HUES6 (cell line): Measurements from ENCODE around the gene HSD3B2.

Source experiments
- H3K27ac ChIP-seq: 2 replicates; pipeline ENCODE4 v1.7.0; 2013; ENCODE audit warnings: low read depth, mild to moderate bottlenecking, low read length, inconsistent platforms
- H3K27me3 ChIP-seq: 2 replicates; pipeline ENCODE4 v1.6.1; 2013; ENCODE audit warnings: low read length; ENCODE audit not compliant: control insufficient read depth, insufficient read depth
- H3K36me3 ChIP-seq: 2 replicates; pipeline ENCODE4 v1.6.1; 2013; ENCODE audit warnings: low read length; ENCODE audit not compliant: control insufficient read depth, insufficient read depth
- H3K4me1 ChIP-seq: 2 replicates; pipeline ENCODE4 v1.6.1; 2013; ENCODE audit warnings: low read length; ENCODE audit not compliant: control insufficient read depth, insufficient read depth
- H3K4me3 ChIP-seq: 2 replicates; pipeline ENCODE4 v1.5.1; 2013; ENCODE audit warnings: low read depth, low read length
- H3K9ac ChIP-seq: one replicate; pipeline ENCODE4 v1.6.1; 2013; ENCODE audit warnings: mild to moderate bottlenecking, low read length
- H3K9me3 ChIP-seq: 2 replicates; pipeline ENCODE4 v1.6.1; 2013; ENCODE audit warnings: low read depth, low read length; ENCODE audit not compliant: control insufficient read depth, insufficient read depth

Gene HSD3B2

GRCh38 chr1:119431836-119432235 lies 16.9 kb downstream of the HSD3B2 start:
- H3K9me3 ChIP-seq, result no peaks in the 10 kb centered on the region
- H3K4me1 ChIP-seq, result peaks cover 7% of the 10 kb centered on the region; the same call in 1 of the 2 replicates
- H3K9ac ChIP-seq, result no peak overlapping the region
- no peak overlapping the region for H3K4me3 ChIP-seq
- H3K36me3 ChIP-seq, result no peaks in the 10 kb centered on the region
- no peak overlapping the region for H3K27ac ChIP-seq
- H3K27me3 ChIP-seq, result no peaks in the 10 kb centered on the region; the same call in 1 of the 2 replicates

DNA sequence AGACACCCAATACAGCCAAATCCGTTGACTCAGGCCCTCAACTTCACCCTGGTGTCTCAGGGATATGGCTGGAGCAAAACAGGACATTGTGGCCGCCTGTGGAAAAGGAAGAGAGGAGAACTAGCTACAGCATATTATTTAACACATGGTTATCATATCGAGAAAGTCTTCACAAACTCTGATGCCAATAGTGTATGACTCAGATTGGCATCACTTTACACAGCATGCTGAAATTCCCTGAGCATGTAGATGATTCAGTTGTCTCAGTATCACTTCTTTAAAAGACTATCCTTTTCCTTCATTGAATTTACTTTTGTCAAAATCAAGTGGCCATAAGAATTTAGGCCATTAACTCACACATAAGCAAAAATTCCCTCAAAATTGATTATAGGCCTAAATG lies 20.1 kb downstream of the HSD3B2 start:
- Histone ChIP-seq H3K4me1 (peaks cover 7% of the 10 kb centered on the region; the same call in 1 of the 2 replicates), H3K27ac (no peak overlapping the region), H3K4me3 (no peak overlapping the region), H3K36me3 (no peaks in the 10 kb centered on the region), H3K9me3 (no peaks in the 10 kb centered on the region), H3K9ac (no peak overlapping the region), H3K27me3 (no peaks in the 10 kb centered on the region)

DNA sequence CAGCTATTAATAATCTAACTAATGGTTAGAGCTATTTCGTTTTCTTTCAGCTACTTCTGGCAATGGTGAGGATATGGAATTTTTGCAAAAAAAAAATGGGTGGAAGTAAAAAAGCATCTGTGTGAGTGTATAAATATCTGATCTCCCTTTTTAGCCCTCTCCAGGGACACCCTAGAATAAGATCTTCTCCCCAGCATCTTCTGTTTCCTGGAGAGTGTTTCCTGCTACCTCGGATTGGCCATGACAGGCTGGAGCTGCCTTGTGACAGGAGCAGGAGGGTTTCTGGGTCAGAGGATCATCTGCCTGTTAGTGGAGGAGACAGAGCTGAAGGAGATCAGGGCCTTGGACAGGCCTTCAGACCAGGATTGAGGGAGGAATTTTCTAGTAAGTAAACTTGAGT lies 23.8 kb downstream of the HSD3B2 start:
- Histone ChIP-seq H3K9me3 (no peaks in the 10 kb centered on the region), H3K36me3 (no peaks in the 10 kb centered on the region), H3K27me3 (no peaks in the 10 kb centered on the region), H3K9ac (no peak overlapping the region), H3K4me3 (no peak overlapping the region), H3K4me1 (no peaks in the 10 kb centered on the region; the same call in 1 of the 2 replicates), H3K27ac (no peak overlapping the region)

DNA sequence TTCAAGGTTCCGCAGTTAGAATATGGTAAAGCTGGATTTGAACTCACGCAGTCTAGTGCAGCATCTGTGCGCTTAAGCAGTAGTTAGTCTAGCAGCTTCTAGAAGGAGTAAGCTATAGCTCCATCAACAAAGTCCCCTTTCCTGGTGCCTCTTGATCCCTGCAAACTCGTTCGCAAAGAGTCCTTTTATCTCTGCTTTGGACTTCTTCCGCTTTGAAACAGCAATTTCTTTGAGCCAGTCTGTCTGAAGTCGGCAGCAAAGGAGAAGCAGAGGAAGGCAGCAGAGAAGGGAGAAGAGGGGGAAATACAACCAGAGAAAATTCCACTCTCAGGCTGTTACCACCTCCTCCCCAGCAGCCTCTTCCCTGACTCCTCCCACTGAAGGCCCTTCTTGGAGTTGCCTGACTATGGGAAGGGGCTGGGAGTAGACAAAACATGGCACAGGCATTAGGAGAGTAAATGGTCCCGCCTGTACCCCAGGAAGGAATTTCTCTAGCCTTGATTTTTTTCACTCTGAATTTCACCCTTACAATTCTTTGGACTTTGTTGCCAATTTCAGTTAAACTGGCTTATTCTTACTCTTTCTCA lies 25.9 kb downstream of the HSD3B2 start:
- Histone ChIP-seq H3K27me3 (no peaks in the 10 kb centered on the region), H3K9ac (no peak overlapping the region), H3K4me3 (no peak overlapping the region), H3K4me1 (no peaks in the 10 kb centered on the region; the same call in 1 of the 2 replicates), H3K27ac (no peak overlapping the region), H3K36me3 (no peaks in the 10 kb centered on the region), H3K9me3 (no peaks in the 10 kb centered on the region)

- H3K9ac ChIP-seq, result no peak overlapping the region
- H3K27ac ChIP-seq, result no peak overlapping the region
- H3K36me3 ChIP-seq, result no peaks in the 10 kb centered on the region
- H3K4me3 ChIP-seq, result no peak overlapping the region
- no peaks in the 10 kb centered on the region; the same call in 1 of the 2 replicates for H3K4me1 ChIP-seq
- H3K27me3 ChIP-seq, result no peaks in the 10 kb centered on the region
- H3K9me3 ChIP-seq, result no peaks in the 10 kb centered on the region
These were observed 27.8 kb downstream of the HSD3B2 start for GRCh38 chr1:119442756-119443155.

DNA sequence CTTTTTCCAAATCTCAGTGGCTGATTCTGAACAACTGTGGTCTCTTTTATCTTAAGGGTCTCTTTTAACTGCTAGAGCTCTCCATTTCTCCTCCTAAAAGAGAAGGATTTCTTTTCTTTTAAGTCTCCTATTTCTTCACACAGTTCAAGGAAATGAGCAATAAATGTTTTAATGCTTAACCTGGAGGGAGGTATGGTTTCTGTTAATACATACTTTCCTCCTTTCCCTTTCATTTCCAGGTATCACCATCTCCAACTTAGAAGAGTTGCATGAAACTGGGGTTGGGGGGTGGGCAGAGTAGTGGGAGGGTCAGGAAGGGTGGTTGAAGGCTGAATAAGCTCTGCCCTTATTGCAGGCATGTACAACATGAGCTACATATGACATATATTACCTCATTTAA lies 31.4 kb downstream of the HSD3B2 start:
- H3K9ac ChIP-seq, result no peak overlapping the region
- H3K4me3 ChIP-seq, result no peak overlapping the region
- no peaks in the 10 kb centered on the region for H3K4me1 ChIP-seq

DNA sequence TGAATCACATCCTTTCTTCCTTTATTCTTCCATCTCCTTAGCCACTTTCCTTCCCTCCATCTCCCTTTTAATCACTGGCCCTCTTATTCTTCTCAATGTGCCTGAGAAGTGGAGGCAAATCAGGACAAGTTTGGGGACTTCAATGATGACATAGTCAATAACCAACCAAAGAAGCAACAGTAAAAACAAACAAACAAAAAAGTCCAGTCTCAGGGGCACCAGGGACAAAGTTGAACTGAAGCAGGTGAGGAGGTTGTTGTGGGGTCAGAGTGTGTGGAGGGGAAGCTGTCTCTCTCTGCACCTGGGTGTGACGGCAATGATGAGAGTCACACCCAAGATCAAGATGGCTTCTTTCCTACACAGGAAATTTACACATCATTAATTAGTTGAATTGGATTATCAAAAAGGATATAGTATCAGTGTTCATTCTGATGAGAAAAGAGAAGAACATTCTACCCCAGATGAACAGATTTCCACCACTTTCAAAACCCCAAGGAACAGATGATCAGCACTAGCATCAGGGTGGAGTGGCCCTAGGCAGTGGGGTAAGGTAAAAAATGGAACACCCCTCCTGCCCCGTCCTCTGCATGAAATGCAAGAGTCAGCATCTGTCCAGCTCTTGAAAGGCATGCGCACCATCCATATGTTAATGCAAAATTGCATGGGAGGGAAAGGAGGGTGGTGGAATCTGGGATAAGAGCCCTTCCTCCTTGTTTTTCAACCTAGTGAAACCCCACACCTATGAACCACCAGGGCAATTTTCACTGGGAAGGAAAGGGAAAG lies 32.6 kb downstream of the HSD3B2 start:
- Histone ChIP-seq H3K36me3 (no peaks in the 10 kb centered on the region), H3K4me1 (no peaks in the 10 kb centered on the region), H3K27ac (no peak overlapping the region), H3K9ac (no peak overlapping the region), H3K9me3 (no peaks in the 10 kb centered on the region), H3K4me3 (no peak overlapping the region), H3K27me3 (no peaks in the 10 kb centered on the region)

More for the DNA sequence above, 31.4 kb downstream of the HSD3B2 start:
- Histone ChIP-seq H3K9me3 (no peaks in the 10 kb centered on the region), H3K27me3 (no peaks in the 10 kb centered on the region), H3K36me3 (no peaks in the 10 kb centered on the region), H3K27ac (no peak overlapping the region)

DNA sequence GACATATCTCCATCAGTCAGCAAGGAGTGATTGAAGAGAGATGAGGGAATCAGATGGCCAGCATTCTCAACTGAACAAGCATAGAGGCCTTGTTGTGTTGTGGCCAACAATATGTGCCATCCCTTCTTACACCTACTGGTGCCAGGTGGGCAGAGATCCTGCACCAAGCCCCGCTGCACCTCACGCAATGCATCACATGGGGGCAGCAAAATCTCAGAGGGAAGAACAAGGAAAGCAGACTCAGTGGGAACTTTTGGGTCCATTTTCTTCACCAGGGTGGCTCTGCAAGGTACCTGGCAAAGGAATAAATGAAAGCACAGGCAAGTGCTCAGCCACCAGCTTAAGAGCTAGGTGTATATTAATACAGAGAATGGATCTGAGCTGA lies 33.2 kb downstream of the HSD3B2 start:
- H3K9ac ChIP-seq, result no peak overlapping the region
- no peaks in the 10 kb centered on the region for H3K36me3 ChIP-seq
- H3K4me1 ChIP-seq, result no peaks in the 10 kb centered on the region
- no peaks in the 10 kb centered on the region for H3K27me3 ChIP-seq
- no peaks in the 10 kb centered on the region for H3K9me3 ChIP-seq
- no peak overlapping the region for H3K4me3 ChIP-seq
- H3K27ac ChIP-seq, result no peak overlapping the region

DNA sequence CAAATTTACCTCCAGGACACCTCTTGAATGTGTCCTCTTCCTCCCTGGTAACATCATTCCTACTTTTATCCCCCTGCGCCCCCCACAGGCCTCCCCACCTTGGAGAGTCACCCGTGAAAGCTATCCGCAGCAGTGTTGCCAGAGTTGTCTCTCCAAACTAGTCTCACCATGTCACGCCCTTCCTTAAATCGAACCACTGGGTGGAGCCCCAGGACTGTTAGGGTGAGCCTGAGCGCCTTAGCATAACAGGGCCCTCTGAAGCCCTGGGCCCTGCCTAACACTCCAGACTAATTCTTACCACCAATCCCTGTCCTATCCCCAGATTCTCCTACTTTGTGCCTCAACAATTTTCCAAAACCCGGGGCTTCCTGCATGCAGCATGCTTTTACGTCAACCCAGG lies 35.0 kb downstream of the HSD3B2 start:
- Histone ChIP-seq H3K27me3 (no peaks in the 10 kb centered on the region), H3K4me1 (no peaks in the 10 kb centered on the region), H3K27ac (no peak overlapping the region), H3K9ac (no peak overlapping the region), H3K9me3 (no peaks in the 10 kb centered on the region), H3K36me3 (no peaks in the 10 kb centered on the region), H3K4me3 (no peak overlapping the region)

- Histone ChIP-seq H3K27ac (no peak overlapping the region), H3K27me3 (no peaks in the 10 kb centered on the region), H3K4me1 (no peaks in the 10 kb centered on the region), H3K9me3 (no peaks in the 10 kb centered on the region), H3K9ac (no peak overlapping the region), H3K36me3 (no peaks in the 10 kb centered on the region), H3K4me3 (no peak overlapping the region)
These were observed 36.2 kb downstream of the HSD3B2 start for GRCh38 chr1:119451158-119451557.

GRCh38 chr1:119452091-119452490 lies 37.1 kb downstream of the HSD3B2 start:
- Histone ChIP-seq H3K27ac (no peak overlapping the region), H3K4me3 (no peak overlapping the region), H3K9ac (no peak overlapping the region)

More at GRCh38 chr1:119452091-119452490, 37.1 kb downstream of the HSD3B2 start:
- H3K36me3 ChIP-seq, result no peaks in the 10 kb centered on the region
- H3K27me3 ChIP-seq, result no peaks in the 10 kb centered on the region
- no peaks in the 10 kb centered on the region for H3K9me3 ChIP-seq
- no peaks in the 10 kb centered on the region for H3K4me1 ChIP-seq
